Coronary artery (tissue), 2 donors: ENCODE data around the gene SAG.

Experiments used
- DNase-seq: peaks from one replicate; pipeline ENCODE4 v3.0.0-alpha.2; 2017; ENCODE audit warnings: low spot score
- H3K27ac ChIP-seq, 2 donors: fragments of 200-600 bp; sonication (generic); one replicate each; pipeline ENCODE4 v1.5.1; 2016 to 2019
- H3K4me3 ChIP-seq: fragments of 200-600 bp; sonication (generic); 2 replicates; pipeline ENCODE4 v1.5.1; 2016; ENCODE audit warnings: mild to moderate bottlenecking, moderate library complexity
- CTCF ChIP-seq: fragments of 200-600 bp; sonication (generic); IDR thresholded peaks from one replicate; pipeline ENCODE4 v1.5.1; 2019; ENCODE audit warnings: antibody characterized with exemption

Gene SAG

GRCh38 chr2:233387667-233388528, 80.3 kb downstream of the SAG start:
- Histone ChIP-seq H3K27ac (peak overlapping the region; percentile 79 to 93), H3K4me3 (peak overlapping the region; percentile 57)
- no peak for TF ChIP-seq CTCF
- peak; percentile 96 for DNase-seq

GRCh38 chr2:233389601-233390125, 82.0 kb downstream of the SAG start:
- Histone ChIP-seq H3K27ac (peak overlapping the region in 1 of 2 donors; percentile 57), H3K4me3 (no peak overlapping the region)
- TF ChIP-seq CTCF, result no peak
- DNase-seq, result peak; percentile 69

- Histone ChIP-seq H3K4me3 (no peak overlapping the region), H3K27ac (no peak overlapping the region)
- DNase-seq, result no peak
- TF ChIP-seq CTCF, result no peak
These were observed 88.1 kb downstream of the SAG start for GRCh38 chr2:233395687-233396086.
